Subcutaneous adipose tissue (tissue), 4 donors: Measurements from ENCODE around the gene CHRNA4. TPM values are rescaled to one million over a fixed set of nuclear protein-coding genes. Genes with fewer than 3 reads are reported as not detected.

Experiments used
- total RNA-seq, 4 donors: library from RNA; depleted of rRNA; stranded (reverse); fragments of >200 nt; gene quantifications; one replicate each; pipeline ENCODE4 v1.1.0, GENCODE V29; 2016
- TF ChIP-seq, protein P1 (sequence below): fragments of 450-650 bp; IDR thresholded peaks from one replicate; pipeline ENCODE4 v1.5.1; 2016; ENCODE audit warnings: low read depth, mild to moderate bottlenecking, control low read depth, antibody characterized with exemption, moderate library complexity

Gene CHRNA4
- total RNA-seq, 4 donors from 2014 or later, result not detected

DNA sequence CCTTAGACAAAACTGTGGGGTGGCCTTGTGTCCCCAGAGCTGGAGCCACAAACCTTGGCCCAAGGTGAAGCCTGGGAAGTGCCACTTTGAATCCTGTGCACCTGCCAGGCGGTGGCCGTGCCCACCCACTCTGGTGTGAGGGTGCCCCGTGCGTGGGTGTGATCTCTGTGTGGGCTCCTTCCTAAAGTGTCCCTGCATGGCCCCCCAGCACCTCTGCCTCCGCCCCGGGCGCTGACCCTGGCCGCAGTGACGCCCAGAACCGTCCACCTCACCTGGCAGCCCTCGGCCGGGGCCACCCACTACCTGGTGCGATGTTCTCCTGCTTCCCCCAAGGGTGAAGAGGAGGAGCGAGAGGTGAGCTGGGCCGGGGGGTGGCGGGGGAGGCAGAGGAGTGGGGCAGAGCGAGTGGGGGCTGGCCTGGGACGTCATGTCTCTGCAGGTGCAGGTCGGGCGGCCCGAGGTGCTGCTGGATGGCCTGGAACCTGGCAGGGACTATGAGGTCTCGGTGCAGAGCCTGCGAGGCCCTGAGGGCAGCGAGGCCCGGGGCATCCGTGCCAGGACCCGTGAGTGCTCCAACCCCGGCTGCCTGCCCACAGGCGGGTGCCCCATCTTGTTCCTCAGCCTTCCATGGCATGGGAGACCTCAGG lies 49.8 kb downstream of the CHRNA4 start:
- TF ChIP-seq, protein P1, sequence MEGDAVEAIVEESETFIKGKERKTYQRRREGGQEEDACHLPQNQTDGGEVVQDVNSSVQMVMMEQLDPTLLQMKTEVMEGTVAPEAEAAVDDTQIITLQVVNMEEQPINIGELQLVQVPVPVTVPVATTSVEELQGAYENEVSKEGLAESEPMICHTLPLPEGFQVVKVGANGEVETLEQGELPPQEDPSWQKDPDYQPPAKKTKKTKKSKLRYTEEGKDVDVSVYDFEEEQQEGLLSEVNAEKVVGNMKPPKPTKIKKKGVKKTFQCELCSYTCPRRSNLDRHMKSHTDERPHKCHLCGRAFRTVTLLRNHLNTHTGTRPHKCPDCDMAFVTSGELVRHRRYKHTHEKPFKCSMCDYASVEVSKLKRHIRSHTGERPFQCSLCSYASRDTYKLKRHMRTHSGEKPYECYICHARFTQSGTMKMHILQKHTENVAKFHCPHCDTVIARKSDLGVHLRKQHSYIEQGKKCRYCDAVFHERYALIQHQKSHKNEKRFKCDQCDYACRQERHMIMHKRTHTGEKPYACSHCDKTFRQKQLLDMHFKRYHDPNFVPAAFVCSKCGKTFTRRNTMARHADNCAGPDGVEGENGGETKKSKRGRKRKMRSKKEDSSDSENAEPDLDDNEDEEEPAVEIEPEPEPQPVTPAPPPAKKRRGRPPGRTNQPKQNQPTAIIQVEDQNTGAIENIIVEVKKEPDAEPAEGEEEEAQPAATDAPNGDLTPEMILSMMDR, result no peak

DNA sequence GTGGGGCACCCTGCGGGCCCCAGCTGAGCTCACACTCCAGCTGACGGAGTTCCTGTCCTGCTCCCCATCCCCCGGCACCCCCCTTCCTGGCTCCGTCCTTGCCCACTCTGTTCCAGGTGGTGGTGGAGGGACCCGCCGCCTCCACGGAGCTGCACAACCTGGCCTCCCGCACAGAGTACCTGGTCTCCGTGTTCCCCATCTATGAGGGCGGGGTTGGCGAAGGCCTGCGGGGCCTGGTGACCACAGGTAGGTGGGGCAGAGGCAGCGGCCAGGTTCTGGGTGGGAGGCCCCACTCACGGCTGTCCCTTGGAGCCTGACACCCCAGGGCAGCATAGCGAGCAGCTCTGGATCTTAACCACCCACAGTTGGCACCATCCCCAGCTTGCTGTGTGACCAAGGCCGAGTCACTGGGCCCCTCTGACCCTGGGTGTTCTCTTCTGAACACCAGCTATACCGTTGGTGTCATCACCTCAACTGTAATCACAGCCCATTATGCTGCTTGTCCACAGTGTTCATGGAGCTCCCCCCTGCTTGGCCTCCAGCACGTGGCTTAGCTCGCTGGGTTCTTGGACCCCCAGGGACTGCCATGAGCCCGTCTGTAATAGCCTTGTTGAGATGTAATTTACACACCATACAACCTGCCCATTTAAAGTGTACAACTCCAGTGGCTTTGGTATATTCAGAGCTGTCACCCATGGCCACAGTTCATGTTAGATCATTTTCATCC lies 50.7 kb downstream of the CHRNA4 start:
- TF ChIP-seq, protein P1, result no peak

DNA sequence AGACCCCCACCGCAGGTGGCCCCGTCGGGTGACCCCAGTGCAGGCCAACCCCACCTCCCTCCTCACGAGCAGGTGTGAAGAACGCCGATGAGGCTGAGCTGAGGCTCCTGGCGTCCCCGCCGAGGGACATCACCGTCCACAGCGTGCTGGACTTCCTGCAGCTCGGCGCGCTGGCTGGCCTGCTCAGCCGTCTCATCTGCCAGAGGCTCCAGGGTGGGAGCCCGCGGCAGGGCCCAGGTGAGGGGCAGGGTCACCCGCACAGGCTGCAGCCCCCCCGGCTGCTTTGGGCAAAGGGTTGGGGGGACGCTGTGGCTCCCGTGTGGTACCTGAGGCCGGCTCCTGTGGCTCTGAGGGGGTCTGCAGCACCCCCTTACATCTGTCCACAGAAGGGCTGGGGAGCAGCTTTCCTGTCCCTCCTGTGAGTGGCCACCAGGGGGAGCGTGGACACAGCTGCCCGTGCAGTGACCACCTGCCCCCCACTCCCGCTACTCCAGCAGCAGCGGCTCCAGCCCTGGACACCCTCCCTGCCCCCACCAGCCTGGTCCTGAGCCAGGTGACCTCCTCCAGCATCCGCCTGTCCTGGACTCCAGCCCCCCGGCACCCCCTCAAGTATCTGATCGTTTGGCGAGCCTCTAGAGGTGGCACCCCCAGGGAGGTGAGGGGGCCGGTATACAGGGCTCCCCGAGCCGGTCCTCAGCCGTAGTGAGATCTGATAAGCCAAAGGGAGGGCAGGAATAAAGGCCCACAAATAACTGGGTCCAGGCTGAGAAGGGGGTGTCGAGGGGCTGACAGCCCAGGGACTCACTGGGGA lies 51.7 kb downstream of the CHRNA4 start:
- TF ChIP-seq, protein P1, result no peak

DNA sequence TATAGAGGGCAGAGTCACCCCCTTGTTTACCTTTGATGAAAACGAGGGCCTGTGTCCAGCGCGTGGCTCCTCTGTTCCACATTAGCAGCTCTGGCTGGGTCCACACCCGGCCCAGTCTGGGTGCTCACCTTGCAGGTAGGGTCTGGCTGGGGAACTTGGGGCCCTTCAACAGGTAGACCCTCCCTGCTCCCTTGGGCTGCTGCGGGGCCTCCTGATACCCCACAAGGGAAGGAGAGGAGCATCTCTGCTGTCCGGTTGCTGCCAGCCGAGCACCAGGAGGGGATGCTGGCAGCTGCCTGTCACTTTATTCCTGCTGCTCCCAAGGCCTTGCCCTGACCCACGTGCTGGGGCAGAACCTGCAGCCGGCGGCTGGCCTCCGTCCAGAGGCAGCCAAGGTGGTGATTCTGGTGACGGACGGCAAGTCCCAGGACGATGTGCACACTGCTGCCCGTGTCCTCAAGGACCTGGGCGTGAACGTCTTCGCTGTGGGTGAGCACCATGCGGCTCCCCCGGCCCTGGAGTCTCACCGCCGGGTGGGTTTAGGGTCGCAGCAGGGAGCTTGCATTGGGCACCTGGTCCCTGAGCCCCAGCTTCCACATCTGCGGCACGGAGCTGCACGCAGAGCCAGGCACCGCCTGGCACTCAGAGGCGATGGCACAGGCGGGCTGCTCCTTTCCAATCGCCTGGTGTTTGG lies 52.8 kb downstream of the CHRNA4 start:
- TF ChIP-seq, protein P1, result no peak

DNA sequence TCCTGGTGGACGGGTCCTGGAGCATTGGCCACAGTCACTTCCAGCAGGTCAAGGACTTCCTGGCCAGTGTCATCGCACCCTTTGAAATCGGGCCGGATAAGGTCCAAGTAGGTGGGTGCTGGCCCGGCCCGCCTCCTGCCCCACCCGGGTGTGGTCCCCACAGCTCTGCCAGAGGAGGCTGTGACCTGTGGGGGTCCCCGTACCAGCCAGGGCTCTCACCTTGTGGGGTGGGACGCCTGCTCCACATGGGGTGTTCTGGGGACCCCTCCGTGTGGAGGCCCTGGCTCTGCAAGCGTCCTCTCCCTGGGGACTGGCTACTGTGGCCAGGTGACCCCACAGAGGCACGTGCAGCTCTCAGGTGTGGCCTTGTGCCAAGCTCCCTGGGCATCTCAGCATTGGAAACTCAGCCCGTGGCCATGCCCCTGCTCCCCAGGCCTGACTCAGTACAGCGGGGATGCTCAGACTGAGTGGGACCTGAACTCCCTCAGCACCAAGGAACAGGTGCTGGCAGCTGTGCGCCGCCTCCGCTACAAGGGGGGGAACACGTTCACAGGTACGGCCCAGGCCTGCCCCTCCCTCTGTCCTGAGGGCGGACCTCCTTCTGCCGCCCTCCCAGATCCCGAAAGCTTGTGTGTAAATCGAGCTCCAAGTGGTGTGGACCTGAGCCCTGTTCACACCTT lies 53.5 kb downstream of the CHRNA4 start:
- TF ChIP-seq, protein P1, result no peak

DNA sequence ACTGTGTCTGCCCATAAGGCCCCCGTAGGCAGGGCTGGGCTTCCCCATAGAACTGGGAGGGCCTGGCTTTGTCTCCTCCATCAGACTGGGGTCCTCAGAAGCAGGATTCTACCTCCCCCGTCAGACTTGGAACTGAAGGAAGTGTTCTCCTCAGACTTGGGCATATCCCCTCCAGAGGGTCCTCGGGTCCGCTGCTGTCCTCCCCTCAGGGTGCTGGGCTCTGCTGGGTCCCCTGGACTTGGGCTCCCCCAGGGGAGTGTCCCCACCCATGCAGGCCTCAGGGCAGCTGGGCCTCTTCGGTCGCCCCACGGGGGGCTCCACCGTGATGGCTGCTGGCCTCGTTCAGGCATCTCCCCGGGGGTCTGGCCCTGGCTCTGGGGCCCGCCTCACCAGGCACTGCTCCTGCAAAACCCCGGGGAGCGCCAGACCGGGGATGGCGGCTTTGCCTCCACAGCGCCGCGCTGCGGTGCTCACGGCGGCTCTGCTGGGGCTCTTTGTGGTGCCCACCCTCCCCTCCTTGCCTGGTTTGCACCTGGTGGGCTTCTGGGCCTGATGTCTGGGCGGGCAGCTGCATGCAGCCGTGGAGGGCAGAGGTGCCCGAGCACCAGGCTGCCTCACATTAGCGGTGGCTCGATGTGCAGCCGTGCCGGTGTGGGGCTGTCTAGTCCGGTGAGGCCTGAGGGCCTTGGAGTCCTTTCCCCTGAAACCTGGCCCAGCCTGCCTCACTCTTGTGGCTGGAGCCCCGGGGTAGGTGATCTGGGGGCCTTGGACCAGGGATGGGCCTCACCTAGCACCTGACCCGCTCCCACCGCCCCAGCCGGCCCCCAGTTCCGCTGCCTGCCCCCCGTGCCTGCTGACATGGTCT lies 54.2 kb downstream of the CHRNA4 start:
- TF ChIP-seq, protein P1, result no peak
